ENCODE measurements around the gene AIFM3. TPM values are rescaled to one million over a fixed set of nuclear protein-coding genes. Genes with fewer than 3 reads are reported as not detected.
"Not testable (repeated sequence)": the region's sequence is repeated elsewhere in the genome, so short reads cannot be mapped to it uniquely, and the experiment has no call there.

AIFM3 gene
- total and polyA plus RNA-seq, 2 donors (not counting 1 experiment from before 2014, with no cell fraction given), result 3.0 to 6.0 TPM

- TF ChIP-seq EZH2 (IDR thresholded peaks at IDR 0.05; ENCODE audit: borderline replicate concordance, insufficient read depth, low read depth, low read length, poor library complexity, severe bottlenecking), result no peak
- no peak for TF ChIP-seq CTCF (IDR thresholded peaks at IDR 0.05)
- Histone ChIP-seq H3K36me3 (replicated peaks in 1 of 2; ENCODE audit: control extremely low read depth in 1 of 2, control insufficient read depth in 1 of 2, extremely low read depth in 1 of 2, insufficient read depth in 2 of 2, low read length in 1 of 2) (peaks cover 5 to 28% of the 10 kb centered on the region in 2 experiments), H3K4me1 (ENCODE audit: control insufficient read depth in 2 of 2, insufficient read depth in 2 of 2, low read length in 2 of 2) (peaks cover 18 to 19% of the 10 kb centered on the region in 2 donors), H3K9me3 (ENCODE audit: control extremely low read depth in 1 of 3, control insufficient read depth in 2 of 3, insufficient read depth in 1 of 3, low read length in 2 of 3) (no peaks in the 10 kb centered on the region), H3K4me3 (ENCODE audit: control extremely low read depth in 1 of 5, extremely low read depth in 1 of 5, insufficient read depth in 1 of 5, low read depth in 2 of 5, low read length in 4 of 5) (no peak overlapping the region), H4K20me1 (ENCODE audit: control insufficient read depth, insufficient read depth, low read length, poor library complexity, severe bottlenecking) (peaks cover 93% of the 10 kb centered on the region), H3K79me2 (ENCODE audit: control insufficient read depth, insufficient read depth, low read length) (peaks cover 98% of the 10 kb centered on the region), H3K4me2 (replicated peaks; ENCODE audit: low read depth, low read length, poor library complexity, severe bottlenecking) (no peak overlapping the region), H3K27ac (ENCODE audit: low read length in 2 of 2) (no peak overlapping the region), H3K27me3 (replicated peaks in 1 of 4; ENCODE audit: control extremely low read depth in 1 of 4, control insufficient read depth in 3 of 4, insufficient read depth in 4 of 4, low read length in 3 of 4) (no peaks in the 10 kb centered on the region), H2AFZ (ENCODE audit: insufficient read depth, low read depth, low read length, poor library complexity, severe bottlenecking) (no peak overlapping the region), H3K9ac (ENCODE audit: low read length) (no peak overlapping the region)
- 50% methylated on average over 1 of the region's 3 CpGs for WGBS (ENCODE audit: insufficient coverage)
- no peak for ATAC-seq (ENCODE audit: low read depth)
- no peak for DNase-seq
- Mint-ChIP-seq H3K27me3 (no peaks in the 10 kb centered on the region), H3K9me3 (ENCODE audit: insufficient read depth) (no peaks in the 10 kb centered on the region), H3K4me3 (no peak overlapping the region), H3K4me1 (peaks cover 68% of the 10 kb centered on the region), H3K27ac (no peak overlapping the region)
- intact Hi-C loops (cut with micrococcal nuclease), result loop anchor here (2.0 kb wide), 1 partner anchor 13 kb away; no protein-coding TSS in a partner anchor
- ChIA-PET POLR2A (no interaction called here), CTCF (no interaction called here)
Observed at GRCh38 chr22:20940186-20940651, 26.8 kb upstream of the AIFM3 start.

GRCh38 chr22:20940904-20941385, 26.1 kb upstream of the AIFM3 start:
- Histone ChIP-seq H3K9ac (ENCODE audit: low read length) (no peak overlapping the region), H3K4me3 (ENCODE audit: control extremely low read depth in 1 of 5, extremely low read depth in 1 of 5, insufficient read depth in 1 of 5, low read depth in 2 of 5, low read length in 4 of 5) (no peak overlapping the region), H3K9me3 (ENCODE audit: control extremely low read depth in 1 of 3, control insufficient read depth in 2 of 3, insufficient read depth in 1 of 3, low read length in 2 of 3) (no peaks in the 10 kb centered on the region), H4K20me1 (ENCODE audit: control insufficient read depth, insufficient read depth, low read length, poor library complexity, severe bottlenecking) (peaks cover 93% of the 10 kb centered on the region), H3K4me2 (replicated peaks; ENCODE audit: low read depth, low read length, poor library complexity, severe bottlenecking) (no peak overlapping the region), H3K79me2 (ENCODE audit: control insufficient read depth, insufficient read depth, low read length) (peaks cover 98% of the 10 kb centered on the region), H3K27ac (ENCODE audit: low read length in 2 of 2) (no peak overlapping the region), H3K27me3 (replicated peaks in 1 of 4; ENCODE audit: control extremely low read depth in 1 of 4, control insufficient read depth in 3 of 4, insufficient read depth in 4 of 4, low read length in 3 of 4) (no peaks in the 10 kb centered on the region), H3K4me1 (ENCODE audit: control insufficient read depth in 2 of 2, insufficient read depth in 2 of 2, low read length in 2 of 2) (peaks cover 18 to 23% of the 10 kb centered on the region in 2 donors), H2AFZ (ENCODE audit: insufficient read depth, low read depth, low read length, poor library complexity, severe bottlenecking) (no peak overlapping the region), H3K36me3 (replicated peaks in 1 of 2; ENCODE audit: control extremely low read depth in 1 of 2, control insufficient read depth in 1 of 2, extremely low read depth in 1 of 2, insufficient read depth in 2 of 2, low read length in 1 of 2) (peaks cover 4 to 22% of the 10 kb centered on the region in 2 experiments)
- Mint-ChIP-seq H3K27ac (no peak overlapping the region), H3K4me1 (peaks cover 73% of the 10 kb centered on the region), H3K9me3 (ENCODE audit: insufficient read depth) (no peaks in the 10 kb centered on the region), H3K27me3 (no peaks in the 10 kb centered on the region), H3K4me3 (no peak overlapping the region)
- ATAC-seq (ENCODE audit: low read depth), result no peak
- CTCF ChIA-PET, result no interaction called here
- intact Hi-C loops (cut with micrococcal nuclease), result loop anchor here (2.0 kb wide), 1 partner anchor 14 kb away; no protein-coding TSS in a partner anchor
- DNase-seq, result no peak
- no peak for TF ChIP-seq CTCF (IDR thresholded peaks at IDR 0.05)
- TF ChIP-seq EZH2 (IDR thresholded peaks at IDR 0.05; ENCODE audit: borderline replicate concordance, insufficient read depth, low read depth, low read length, poor library complexity, severe bottlenecking), result no peak
- 100% methylated on average over 2 of the region's 4 CpGs for WGBS (ENCODE audit: insufficient coverage)
- POLR2A ChIA-PET, result no interaction called here

DNA sequence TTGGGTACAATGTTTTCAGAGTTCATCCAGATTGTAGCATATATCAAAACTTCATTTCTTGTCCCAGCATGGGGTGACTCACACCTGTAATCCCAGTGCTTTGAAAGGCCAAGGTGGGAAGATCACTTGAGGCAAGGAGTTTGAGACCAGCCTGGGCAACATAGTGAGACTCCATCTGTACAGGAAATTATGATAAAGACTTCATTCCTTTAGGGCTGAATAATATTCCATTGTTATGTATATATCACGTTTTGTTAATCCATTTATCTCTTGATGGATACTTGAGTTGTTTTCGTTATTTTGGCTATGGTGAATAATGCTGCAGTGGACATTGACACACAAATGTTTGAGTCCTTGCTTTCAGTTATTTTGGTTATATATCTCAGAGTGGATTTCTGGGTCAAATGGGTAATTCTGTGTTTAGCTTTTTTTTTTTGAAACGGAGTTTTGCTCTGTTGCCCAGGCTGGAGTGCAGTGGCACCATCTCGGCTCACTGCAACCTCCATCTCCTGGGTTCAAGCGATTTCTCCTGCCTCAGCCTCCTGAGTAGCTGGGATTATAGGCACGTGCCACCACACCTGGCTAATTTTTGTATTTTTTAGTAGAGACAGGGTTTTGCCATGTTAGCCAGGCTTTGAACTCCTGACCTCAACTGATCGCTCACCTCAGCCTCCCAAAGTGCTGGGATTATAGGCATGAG, 24.7 kb upstream of the AIFM3 start:
- H3K27me3 ChIP-seq (replicated peaks in 1 of 4; ENCODE audit: control extremely low read depth in 1 of 4, control insufficient read depth in 3 of 4, insufficient read depth in 4 of 4, low read length in 3 of 4); H3K27me3 Mint-ChIP-seq; H3K9me3 Mint-ChIP-seq (ENCODE audit: insufficient read depth); H3K4me3 ChIP-seq (ENCODE audit: control extremely low read depth in 1 of 5, extremely low read depth in 1 of 5, insufficient read depth in 1 of 5, low read depth in 2 of 5, low read length in 4 of 5); POLR2A ChIA-PET; H3K9ac ChIP-seq (ENCODE audit: low read length); H3K4me2 ChIP-seq (replicated peaks; ENCODE audit: low read depth, low read length, poor library complexity, severe bottlenecking); DNase-seq; H3K4me3 Mint-ChIP-seq; CTCF ChIA-PET; H2AFZ ChIP-seq (ENCODE audit: insufficient read depth, low read depth, low read length, poor library complexity, severe bottlenecking); ATAC-seq (ENCODE audit: low read depth); H3K27ac Mint-ChIP-seq; intact Hi-C loops (cut with micrococcal nuclease); H3K9me3 ChIP-seq (ENCODE audit: control extremely low read depth in 1 of 3, control insufficient read depth in 2 of 3, insufficient read depth in 1 of 3, low read length in 2 of 3): not testable (repeated sequence)
- Histone ChIP-seq H3K36me3 (replicated peaks in 1 of 2; ENCODE audit: control extremely low read depth in 1 of 2, control insufficient read depth in 1 of 2, extremely low read depth in 1 of 2, insufficient read depth in 2 of 2, low read length in 1 of 2) (peaks cover 0 to 13% of the 10 kb centered on the region in 2 experiments), H3K79me2 (ENCODE audit: control insufficient read depth, insufficient read depth, low read length) (peaks cover 98% of the 10 kb centered on the region), H3K27ac (ENCODE audit: low read length in 2 of 2) (peak overlapping the region in 1 of 2 donors; percentile 27), H4K20me1 (ENCODE audit: control insufficient read depth, insufficient read depth, low read length, poor library complexity, severe bottlenecking) (peaks cover 93% of the 10 kb centered on the region), H3K4me1 (ENCODE audit: control insufficient read depth in 2 of 2, insufficient read depth in 2 of 2, low read length in 2 of 2) (peaks cover 13 to 17% of the 10 kb centered on the region in 2 donors)
- 95% methylated on average over 4 of the region's 7 CpGs for WGBS (ENCODE audit: insufficient coverage)
- peaks cover 70% of the 10 kb centered on the region for H3K4me1 Mint-ChIP-seq
